Fibroblast of skin of abdomen (primary cell): ENCODE measurements around the gene PNRC2.
"Not testable (repeated sequence)": the region's sequence is repeated elsewhere in the genome, so short reads cannot be mapped to it uniquely, and the experiment has no call there.

Experiments
- DNase-seq: peaks from one replicate; pipeline ENCODE4 v3.0.0-alpha.2; 2013

Gene PNRC2

DNA sequence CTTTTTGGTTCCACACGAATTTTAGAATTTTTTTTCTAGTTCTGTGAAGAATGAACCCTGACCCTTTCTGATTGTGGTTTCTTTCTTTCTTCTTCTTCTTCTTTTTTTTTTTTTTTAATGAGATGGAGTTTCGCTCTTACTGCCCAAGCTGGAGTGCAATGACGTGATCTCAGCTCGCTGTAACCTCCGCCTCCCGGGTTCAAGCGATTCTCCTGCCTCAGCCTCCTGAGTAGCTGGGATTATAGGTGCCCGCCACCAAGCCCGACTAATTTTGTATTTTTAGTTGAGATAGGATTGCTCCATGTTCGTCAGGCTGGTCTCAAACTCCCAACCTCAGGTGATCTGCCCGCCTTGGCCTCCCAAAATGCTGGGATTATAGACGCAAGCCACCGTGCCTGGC, 32.4 kb downstream of the PNRC2 start:
- DNase-seq, result not testable (repeated sequence)

DNA sequence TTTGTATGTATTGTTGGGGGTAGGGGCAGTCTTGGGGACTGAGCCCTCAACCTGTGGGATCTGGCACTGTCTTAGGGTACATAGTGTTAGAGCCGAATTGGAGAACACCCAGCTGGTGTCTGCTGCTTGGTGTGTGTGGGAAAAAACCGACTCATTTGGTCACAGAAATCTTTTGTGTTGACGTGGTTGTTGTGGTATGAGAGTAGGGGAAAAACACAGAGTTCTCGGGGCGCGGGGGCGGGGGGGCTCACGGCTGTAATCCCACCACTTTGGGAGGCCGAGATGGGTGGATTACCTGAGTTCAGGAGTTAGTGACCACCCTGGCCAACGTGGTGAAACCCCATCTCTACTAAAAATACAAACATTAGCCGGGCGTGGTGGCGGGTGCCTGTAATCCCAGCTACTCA, 35.8 kb downstream of the PNRC2 start:
- no peak for DNase-seq

DNA sequence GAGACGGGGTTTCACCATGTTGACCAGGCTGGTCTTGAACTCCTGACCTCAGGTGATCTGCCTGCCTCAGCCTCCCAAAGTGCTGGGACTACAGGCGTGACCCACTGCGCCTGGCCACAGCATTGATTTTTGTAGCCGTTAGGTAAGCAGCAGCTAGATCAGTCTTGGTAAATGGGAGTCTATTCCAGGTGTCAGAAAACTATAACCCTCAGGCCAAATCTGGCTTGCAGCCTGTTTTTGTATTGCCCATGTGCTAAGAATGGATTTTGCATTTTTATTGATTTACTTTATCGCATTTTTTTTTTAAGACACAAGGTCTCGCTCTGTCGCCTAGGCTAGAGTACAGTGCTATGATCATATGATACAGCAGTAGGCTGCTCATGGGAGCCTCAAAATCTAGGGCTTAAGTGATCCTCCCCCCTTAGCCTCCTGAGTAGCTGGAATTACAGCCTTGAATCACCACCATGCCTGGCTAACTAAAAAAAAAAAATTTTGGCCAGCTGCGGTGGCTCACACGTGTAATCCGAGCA, 37.1 kb downstream of the PNRC2 start:
- no peak for DNase-seq

DNA sequence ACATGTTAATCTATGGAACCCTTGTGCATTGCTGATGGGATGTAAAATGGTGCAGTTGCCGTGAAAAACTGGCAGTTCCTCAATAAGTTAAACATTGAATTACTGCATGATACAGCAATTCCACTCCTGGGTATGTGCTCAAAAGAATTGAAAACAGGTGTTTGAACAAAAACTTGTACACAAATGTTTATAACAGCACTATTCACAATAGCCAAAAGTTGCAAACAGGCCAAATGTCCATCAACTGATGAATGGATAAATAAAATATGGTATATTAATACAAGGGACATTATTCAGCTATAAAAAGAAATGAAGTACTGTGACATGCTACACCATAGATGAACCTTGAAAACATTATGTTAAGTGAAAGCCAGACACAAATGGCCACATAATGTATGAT, 38.2 kb downstream of the PNRC2 start:
- no peak for DNase-seq

DNA sequence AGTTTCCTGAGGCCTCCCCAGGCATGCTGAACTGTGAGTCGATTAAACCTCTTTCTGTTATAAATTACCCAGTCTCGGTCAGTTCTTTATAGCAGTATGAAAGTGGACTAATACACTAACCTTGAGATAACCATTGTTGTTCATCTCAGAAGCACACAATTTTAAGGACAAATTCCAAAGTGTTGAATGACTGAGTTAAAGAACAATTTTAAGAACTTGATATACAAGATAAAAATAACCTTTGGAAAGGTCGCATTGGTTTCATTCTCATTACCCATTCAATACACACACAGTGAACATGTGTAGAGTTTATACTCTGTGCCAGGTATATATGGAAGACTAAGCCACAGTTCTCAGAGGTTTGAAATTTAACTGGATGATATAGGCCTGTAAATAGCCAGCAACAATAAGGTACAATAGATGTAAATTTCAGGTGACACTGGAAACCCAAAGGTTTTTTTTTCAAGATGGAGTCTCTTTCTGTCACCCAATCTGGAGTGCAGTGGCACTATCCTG, 39.6 kb downstream of the PNRC2 start:
- DNase-seq, result no peak

DNA sequence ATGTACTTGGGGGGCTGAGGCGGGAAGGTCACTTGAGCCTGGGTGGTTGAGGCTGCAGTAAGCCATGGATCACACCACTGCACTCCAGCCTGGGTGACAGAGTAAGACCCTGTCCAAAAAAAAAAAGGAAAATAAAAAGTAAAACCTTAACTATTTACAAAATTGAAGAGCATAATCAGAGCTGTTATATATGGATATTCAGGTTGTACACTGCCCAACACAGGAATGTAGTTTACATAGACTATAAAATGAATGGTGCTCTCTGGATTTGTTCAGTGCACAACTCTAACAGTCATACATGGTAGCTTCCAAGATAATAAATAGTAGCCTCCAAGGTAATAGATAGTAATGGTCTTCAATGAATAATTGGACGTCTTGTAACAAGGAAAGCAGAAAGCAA, 43.1 kb downstream of the PNRC2 start:
- no peak for DNase-seq

DNA sequence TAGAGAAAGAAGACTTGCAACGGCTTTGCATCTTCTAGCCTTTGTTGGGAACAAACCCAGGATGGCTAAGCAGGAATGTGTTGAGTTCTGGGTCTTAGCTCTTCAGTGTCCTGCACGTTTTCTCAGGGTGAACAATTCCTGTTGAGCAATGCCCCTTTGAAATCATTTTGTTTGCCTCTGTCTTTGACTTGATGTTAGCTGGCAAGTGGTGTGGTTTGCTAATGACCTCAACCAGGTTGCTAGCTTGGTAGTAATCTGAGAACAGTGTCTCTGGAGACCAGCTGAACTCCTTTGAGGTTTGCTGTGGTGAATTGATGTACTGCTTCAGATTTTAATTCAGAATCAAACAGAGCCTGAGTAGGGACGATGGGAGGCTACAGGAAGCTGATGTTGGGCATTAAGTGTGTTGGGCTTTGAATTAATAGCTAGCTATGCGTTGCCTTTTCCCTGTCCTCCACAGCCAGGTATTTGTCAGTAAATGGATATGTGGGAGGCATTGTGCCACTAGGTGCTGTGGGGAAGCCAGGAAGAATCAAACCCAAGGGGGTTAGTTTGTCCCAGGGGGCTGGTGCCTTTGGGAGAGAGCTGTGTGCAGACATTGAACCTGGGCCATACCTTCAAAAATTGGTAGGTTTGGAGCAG, 43.8 kb downstream of the PNRC2 start:
- DNase-seq, result peak; percentile 71

DNA sequence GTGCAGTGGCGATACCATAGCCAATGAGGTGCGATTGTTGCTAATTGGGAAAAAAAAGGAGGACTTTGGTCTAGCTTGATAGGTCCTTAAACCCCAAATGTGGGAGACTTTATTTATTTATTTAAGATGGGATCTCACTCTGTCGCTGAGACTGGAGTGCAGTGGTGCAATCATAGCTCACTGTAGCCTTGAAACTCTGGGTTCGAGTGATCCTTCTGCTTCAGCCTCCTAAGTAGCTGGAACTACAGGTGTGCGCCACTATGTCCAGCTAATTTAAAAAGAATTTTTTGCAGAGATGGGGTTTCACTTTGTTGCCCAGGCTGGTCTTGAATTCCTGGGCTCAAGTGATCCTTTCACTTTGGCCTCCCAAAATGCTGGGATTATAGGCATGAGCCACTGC, 44.5 kb downstream of the PNRC2 start:
- DNase-seq, result no peak

DNA sequence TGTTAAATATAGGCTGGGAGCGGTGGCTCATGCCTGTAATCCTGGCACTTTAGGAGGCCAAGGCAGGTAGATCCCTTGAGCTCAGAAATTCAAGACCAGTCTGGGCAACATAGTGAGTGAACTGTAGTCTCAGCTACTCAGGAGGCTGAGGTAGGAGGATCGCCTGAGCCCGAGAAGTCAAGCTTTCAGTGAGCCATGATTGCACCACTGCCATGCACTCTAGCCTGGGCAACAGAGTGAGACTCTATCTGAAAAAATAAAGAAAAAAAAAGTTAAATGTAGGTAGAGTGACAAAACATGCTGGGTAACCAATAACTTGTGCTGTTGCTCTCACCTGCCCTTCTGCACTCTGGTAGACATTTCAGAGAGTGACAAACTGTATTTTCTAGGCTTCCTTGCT, 45.5 kb downstream of the PNRC2 start:
- no peak for DNase-seq

DNA sequence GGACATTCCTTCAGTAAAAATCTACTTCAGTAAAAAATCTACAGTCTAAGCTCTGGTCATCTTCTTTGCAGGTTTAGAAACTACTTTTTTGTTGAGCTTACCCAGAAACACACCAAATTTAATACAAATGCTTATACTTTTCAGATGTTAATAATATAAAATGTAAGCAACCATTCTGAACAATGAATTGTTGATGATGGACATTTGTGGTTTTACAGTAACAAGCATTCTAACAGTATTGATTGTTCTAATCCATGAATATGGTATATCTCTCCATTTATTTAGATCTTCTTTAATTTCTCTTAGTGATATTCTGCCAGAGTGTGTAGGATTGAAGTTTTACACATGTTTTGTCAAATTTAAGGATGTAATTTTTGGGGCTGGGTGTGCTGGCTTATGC, 47.5 kb downstream of the PNRC2 start:
- no peak for DNase-seq

DNA sequence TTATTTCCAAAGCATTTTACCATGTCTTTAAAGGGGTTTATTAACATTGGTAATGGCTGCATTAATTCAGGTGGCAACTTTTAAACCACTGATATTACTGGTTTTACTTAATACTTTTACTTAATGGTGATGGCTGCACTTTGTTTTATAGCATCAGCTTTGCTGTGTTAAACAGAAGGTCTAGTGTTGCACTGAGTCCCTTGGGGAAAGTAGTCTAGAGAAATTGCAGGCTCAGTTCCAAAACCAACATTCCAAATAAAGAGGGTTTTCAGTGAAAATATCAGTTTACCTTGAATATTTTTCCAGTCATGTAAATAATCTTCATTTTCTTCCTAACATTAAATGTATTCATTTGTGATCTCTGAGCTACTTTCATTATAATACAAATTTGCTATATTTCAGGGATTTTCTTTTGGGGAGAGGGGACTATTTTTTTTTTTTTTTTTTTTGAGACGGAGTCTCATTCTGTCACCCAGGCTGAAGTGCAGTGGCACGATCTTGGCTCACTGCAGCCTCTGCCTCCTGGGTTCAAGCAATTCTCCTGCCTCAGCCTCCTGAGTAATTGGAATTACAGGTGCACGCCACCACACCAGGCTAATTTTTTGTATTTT, 49.1 kb downstream of the PNRC2 start:
- peak; percentile 51 for DNase-seq

DNA sequence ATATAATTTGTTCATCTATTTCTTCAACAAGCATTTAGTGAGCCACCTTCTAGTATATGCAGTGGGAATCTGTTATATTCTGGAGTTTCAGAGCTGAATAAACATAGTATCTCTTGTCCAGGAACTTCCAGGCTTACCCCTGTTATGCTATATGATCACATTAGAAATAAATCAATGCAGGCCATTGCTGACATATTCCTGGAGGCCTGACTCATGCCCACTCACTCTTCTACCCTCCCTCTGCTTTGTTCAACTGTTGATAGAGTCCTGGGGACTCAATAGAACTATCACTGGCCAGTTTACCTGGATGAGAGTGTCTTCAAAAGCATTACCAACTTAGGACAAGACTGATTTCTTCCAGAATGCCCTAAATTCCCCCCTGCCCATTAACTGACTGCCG, 49.8 kb downstream of the PNRC2 start:
- DNase-seq, result peak; percentile 79

DNA sequence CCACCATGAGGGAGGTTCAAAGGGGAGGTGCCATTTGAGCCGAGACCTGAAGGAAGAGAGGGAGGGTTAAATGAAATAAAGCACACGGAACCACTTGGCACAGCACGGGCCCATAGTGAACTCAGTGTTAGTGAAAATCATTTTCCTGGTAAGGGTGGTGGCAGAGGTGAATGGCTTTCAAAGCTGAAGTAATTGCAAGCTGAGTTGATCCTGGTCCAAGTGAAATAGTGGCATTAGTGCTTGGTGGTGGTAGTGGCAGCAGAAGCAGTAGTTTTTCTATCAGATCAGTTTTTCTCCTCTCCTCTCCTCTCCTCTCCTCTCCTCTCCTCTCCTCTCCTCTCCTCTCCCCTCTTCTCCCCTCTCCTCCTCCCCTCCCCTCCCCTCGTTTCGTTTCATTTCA, 51.0 kb downstream of the PNRC2 start:
- DNase-seq, result no peak

DNA sequence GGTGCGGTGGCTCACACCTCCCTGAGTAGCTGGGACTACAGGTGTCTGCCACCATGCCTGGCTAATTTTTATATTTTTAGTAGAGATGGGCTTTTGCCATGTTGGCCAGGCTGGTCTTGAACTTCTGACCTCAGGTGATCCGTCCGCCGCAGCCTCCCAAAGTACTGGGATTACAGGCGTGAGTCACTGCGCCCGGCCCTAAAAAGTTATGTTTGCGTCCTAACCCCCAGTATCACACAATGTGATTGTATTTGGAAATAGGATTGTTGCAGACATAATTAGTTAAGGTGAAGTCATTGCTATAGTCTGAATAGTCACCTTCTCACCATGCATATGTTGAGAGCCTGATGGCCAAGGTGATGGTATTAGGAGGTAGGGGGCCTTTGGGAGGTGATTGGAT, 53.2 kb downstream of the PNRC2 start:
- DNase-seq, result not testable (repeated sequence)
